Stimulated activated CD8-positive, alpha-beta memory T cell treated with anti-CD3 and anti-CD28 coated beads, Interleukin-15, amount 100 ng/mL, for 4 hours (primary cell): Measurements from ENCODE around the gene SLC12A7.
"Not testable (repeated sequence)": the region's sequence is repeated elsewhere in the genome, so short reads cannot be mapped to it uniquely, and the experiment has no call there.

Experiments used
- DNase-seq, 2 donors: peaks; one replicate each; pipeline ENCODE4 v3.0.0-alpha.2; 2020; ENCODE audit warnings: low read depth in 2 of 2

The SLC12A7 gene

DNA sequence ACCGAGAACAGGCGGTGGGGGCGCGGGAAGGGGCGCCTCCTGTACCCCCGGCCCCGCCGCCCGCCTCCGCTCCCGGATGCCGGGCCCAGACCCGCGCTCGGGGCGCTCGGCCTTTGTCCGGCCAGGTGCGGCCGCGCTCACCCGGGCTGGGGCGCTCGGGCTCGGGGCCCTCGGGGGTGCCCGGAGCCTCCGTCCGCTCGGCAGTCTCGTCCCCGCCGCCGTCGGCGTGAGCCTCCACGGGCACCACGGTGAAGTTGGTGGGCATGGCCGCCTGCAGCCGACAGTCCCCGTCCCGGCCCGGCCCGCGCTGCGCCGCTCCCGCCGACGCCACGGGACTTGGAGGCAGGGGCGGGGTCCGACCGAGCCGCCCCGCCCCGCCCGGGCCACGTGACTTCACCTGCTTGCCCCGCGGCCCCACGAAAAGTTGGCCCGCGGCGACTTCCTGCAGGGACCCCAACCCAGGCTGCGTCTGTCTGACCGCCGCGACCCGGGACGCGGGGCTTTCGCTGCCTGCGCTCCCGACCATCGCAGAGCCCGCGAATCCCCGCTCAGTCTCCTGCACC is at the start of gene SLC12A7:
Gene SLC12A7 (minus strand): TSS at position 337 of the 563 bp plus-strand sequence. CDS start 72 bp downstream, at position 265.
- DNase-seq, result peak in 1 of 2 donors; percentile 42

DNA sequence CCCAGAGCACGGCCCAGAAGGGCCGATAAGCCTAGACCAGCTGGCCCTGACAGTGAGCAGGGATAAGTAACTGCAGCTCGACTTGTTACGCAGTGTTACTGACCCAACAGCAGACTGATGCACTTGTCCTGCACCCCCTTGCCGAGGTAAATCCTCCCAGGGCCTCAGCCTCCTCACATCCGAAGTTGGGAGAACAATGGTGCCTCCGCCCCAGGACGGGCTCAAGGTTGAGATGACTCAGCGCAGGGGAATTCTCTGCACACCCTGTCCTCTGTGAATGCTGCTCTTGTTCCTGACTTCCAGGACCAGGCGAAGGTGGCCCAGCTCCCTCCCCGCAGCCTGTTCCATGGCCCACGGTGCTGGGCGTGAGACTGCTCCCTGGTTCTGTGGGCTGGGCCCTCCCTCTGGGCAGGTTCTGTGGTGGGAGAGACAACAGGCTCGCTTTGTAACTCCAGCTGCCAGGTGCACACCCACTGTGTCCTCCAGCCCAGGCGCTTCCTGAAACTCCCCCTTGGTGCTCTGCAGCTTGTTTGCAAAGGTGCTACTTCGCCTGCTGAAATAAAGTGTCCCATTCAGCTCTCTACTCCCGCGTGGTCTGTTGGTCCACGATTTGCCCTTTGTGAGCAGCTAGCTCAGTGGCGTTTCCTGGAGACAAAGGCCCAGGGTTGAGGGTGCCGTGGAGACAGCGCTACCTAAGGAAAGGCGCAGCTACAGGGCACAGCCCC is 49.4 kb upstream of the SLC12A7 start:
- no peak for DNase-seq

DNA sequence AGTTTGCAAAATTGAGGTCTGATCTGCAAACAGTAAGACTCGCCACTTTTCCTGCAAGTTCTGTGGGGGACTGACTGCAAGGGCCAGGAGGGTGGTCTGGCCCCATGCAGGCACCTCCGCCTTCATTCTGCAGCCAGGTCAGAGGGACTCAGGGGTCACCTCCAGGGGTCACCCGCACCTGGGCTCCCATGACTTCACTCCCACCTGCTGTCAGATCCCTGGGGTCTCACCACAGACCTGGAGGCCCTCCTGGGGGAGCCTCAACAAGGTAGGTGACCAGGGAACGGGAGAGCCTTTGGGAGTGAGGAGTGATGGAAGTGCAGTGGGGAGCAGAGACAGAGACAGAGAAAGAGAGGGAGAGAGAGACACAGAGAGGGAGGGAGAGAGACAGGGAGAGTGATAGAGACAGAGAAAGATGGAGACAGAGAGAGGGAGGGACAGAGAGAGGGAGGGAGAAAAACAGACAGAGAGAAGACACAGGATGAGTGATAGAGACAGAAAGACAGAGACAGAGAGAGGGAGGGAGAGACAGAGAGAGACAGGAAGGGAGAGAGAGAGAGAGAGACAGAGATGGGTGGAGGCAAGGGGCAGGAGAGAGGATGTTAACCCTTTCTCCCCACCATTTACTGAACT is 48.0 kb upstream of the SLC12A7 start:
- DNase-seq, result no peak

DNA sequence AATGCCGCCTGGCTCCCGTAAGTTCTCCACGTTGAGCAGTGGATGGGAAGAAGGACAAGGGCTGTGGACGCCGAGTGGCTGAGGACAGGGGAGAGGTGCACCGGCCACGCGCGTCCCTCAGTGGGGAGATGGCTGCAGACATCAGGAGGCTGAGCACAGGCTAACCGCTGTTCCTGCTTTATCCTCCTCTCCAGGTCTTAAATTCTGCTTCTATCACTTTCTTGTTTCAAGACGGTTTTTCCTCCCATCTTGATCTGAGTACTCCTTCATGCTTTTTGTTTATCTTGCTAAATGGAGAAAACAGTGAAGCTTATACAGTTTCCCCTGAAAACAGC is 47.4 kb upstream of the SLC12A7 start:
- DNase-seq, result no peak

DNA sequence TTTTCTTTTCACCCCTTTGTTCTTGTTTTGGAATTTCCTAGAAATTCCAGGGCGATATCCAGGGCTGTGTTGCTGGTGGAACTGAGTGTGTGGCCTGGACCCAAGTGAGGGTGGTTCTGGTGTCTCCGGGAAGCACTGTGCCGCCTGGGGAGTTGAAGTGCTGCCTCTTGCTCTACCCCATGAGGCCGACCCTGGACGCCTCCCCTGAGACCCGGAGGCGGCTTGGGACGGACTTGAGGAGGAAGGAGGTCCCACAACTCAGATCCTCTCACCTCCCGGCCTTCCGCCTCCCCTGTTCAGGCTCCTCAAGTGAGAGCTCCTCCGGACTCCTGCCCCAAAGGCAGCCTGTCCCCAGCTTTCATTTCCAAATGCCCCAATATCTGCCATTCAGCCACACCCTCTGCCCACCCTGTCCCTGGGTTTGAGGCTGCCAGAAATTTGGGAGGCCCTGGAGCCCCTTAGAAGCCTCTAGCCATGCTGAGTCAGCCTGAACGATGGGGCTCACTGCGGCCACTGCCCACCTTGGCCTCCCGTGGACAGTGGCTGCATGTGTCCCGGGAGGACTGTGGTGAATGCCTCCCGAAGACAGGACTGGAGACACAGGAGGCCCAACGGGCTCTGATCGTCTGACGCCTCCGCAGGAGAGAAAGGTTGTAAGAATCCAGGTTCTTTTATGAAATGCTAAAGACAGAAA is 46.9 kb upstream of the SLC12A7 start:
- DNase-seq, result no peak

DNA sequence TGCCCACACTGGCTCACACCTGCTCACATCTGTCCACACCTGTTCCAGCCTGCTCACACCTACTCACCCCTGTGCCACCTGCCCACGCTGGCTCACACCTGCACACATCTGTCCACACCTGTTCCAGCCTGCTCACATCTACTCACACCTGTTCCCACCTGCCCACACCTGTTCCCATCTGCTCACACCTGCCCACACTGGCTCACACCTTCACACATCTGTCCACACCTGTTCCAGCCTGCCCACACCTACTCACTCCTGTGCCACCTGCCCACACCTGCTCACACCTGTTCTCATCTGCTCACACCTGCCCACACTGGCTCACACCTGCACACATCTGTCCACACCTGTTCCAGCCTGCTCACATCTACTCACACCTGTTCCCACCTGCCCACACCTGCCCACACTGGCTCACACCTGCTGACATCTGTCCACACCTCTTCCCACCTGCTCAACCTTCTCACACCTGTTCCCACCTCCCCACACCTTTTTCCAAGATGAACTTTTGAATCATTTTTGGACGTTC is 45.7 kb upstream of the SLC12A7 start:
- DNase-seq, result not testable (repeated sequence)

DNA sequence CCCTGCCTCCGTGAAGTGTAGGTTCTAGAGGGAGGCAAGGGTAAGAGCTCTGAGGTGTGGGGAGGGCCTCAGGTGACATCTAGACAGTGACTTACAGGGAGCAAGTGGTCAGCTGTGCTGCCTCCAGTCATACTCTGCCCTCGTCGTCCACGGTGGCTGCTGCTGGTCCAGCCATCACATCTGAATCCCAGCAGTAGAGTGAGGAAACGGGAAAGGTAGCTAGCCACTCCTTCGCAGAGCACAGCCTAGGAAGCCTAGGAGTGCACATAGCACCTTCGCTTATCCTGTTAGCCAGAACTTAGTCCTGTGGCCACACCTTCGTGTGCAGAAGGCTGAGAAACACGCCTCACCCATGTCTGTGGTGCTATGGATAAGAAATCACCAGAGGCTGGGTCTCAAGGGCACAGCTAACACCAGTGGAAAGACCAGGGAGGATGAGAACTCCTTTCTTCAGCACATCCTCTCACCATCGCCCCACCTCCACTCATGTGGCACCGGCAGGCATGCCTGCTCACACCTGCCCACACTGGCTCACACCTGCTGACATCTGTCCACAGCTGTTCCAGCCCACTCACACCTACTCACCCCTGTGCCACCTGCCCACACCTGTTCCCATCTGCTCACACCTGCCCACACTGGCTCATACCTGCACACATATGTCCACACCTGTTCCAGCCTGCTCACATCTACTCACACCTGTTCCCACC is 45.0 kb upstream of the SLC12A7 start:
- DNase-seq, result no peak

DNA sequence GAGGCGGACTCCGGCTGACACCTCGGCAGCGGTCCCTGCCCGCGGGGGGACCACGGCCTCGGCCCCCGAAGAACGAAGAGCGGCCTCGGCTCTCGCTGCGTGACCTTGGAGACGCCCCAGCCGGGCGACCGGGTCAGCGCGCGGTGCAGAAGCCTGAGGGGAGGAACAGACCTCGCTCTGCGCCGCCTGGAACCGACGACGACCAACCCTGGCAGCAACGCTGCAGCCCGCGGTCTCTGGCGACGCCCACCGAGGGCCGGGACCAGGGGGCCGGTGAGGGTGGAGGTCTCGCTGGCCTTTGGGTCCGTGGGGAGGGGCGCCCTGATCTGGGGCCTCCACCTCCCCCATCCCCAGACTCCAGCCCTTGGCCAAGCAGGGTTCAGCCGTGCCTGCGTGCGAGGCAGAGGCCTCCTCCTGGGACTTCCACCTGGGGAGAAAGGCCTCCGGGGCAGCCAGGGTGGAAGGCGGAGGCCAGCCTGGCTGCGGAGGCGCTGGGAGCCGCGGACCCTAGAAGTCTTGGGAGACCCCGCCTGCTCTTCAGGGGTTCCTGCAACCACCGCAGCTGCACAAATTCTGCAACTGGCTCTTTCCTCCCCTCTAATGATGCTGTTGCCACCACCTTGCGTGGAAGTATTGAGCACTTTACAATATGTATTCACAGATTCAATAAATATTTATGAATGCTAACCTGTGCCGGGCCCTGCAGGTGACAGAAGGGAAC is 44.3 kb upstream of the SLC12A7 start:
- no peak for DNase-seq

DNA sequence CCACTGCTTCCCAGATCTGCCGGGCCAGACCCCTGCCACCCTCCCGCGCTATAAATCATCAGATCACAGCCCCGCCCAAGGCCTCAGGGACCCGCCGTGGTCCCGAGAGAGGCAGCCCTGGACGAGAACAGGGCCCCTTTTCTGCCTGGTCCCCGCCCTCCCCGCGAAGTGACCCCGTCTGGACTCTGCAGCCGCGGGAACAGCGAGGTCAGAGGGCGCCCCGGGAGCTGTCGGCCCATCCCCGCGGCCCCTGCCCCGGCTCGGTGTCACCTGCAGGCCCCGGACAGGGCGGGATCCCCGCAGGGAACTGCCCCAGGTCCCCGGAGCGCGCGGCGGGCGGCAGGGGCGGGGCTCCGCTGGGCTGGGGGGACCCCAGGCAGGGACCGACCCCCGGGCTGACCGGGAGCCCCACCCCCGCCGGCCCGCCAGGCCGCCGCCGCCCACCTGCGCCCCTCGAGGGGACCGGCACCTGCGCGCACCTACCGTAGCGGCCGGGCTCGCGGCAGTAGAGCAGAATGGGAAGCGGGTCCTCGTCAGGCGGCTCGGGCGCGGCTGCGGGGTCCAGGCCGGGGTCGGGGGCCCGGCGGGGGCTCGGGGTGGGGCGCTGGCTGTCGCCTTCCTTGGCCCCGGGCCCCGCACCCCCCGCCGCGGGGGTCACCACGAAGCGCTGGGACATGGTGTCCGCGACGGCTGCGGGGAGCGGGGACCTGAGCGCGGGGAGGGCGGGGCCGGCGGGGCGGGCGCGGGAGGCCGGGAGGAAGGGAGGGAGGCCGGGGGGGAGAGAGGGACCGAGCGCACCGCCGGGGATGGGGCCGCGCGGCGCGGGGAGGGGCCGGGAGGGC is 43.5 kb upstream of the SLC12A7 start:
- DNase-seq, result no peak

DNA sequence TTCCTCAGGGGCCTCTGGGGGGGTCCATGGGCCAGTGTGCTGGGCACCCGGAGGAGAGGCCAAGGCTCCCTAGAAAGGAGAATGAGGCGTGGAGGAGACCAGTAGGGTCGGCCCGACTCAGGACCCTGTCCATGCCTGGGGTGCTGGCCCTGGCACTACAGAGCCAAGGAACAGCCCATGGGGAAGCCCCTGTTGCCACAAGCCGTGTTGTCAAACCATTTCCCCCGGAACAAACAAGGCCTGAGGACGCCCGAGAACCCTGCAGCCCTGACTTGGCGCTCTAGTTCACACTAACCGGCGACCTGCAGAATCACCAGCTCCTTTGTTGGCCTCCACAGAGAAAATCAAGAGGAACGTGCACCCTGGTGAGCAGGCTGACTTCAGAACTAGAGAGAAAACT is 41.6 kb upstream of the SLC12A7 start:
- DNase-seq, result no peak

DNA sequence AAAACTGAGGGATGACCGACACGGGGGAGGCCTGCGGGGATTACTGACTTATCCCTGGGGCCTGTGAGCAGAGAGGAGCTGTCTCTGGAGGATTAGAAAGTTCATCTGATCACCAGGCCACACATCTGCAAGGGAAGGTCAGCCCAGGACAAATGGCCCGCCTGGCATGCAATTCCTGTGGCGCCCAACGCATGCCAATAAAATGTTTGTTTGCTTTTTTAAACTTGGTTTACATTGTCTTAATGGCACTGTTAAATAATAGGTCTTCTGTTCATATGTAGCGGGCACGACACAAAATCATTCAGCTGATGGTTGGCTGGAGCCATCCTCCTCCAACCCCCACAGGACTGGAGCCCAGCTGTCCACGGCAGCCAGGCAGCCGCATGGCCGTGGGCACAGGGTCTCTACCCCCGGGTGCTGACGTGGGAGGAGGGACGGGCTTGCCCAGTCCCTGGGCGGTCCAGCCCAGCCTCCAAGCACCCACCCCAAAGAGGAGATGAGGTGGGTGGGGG is 41.0 kb upstream of the SLC12A7 start:
- DNase-seq, result no peak

DNA sequence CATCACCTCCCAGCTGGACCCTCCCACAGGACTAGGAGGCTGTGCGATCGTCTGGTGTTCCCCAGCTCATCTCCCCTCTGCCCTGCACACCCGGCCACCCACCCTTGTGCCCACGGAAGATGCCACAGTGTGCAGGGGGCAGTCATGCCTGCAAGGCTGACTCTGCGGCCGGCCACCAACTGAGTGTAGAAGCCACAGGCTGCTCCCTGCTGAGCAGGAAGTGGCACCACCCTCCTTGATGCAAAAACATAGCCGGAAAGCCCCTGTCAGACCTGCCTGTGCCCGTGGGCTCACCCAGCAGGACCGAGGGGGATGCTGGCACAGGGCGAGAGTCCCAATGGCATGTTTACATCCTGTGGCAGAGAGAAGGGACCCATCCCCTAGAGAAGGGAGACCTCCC is 40.3 kb upstream of the SLC12A7 start:
- DNase-seq, result no peak

DNA sequence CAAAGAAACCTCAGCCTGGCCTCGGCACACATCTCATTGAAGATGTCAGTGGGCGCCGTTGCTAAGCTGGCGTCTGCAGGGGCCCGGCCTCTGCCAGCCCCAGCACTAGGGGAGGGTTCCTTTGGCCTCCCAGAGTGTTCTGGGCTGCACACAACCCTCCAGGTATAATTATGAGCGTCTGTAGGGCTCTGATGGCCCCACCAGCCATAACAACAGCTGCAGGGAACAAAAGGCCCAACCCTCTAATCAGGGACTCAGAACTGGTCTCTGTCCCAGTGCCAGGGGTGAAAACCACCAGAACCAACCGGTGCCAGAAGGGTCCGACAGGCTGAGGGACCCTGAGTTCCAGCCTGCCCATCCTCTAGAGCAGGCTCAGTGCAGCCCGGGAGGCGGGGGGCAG is 39.5 kb upstream of the SLC12A7 start:
- DNase-seq, result no peak

DNA sequence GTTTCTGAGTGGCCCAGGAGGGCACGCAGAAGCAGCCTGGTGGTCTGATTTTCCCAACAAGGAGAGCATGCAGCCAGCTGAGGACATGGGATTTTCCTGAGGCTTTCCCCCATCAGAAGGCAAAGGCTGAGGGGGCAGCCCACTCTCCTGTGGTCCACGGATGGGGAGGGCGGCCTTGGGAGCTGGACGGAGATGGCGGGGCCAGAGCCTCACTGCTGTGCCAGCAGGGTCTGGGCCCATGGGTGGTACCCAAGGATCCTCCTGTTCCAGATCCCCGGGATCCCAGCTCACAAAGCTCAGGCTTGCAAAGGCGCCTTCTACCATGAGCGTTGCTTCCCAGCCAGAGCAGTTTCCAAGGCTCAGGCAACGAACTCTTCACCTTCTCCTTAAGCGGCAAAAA is 39.0 kb upstream of the SLC12A7 start:
- DNase-seq, result no peak

DNA sequence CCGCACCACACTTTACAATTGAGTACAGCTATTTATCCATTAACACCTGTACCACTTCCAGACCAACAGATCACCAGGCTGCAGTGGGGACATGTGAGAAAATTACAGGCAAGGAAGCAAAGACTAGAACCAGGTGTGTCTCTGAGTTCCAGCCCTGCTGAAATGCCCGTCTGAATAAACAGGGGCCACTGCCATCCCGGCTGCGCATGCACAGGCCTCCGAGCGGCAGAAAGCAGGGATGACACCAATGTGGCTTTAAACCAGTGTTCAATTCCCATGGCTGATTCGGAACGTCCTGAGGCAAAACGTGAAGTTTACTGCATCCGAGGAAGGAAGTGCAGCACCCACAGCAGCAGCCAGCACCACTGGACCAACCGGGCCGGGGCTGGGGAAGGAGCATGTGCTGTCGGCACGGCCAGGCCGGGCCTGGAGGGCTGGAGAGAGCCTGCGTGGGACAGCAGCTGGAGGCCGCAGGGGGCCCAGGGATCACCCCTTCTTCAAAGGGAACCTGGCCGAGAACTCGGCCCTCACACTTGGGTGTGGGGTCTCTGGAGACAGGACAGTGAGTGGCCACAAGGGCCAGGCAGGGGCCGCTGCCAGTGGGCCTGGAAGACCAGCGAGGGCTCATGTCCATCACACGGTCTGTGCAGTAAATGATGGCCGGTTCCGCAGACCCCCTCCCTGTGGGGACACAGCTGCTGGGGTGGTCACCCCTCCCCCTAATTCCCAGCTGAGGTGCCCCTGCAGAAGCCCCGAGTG is 33.0 kb upstream of the SLC12A7 start:
- no peak for DNase-seq

DNA sequence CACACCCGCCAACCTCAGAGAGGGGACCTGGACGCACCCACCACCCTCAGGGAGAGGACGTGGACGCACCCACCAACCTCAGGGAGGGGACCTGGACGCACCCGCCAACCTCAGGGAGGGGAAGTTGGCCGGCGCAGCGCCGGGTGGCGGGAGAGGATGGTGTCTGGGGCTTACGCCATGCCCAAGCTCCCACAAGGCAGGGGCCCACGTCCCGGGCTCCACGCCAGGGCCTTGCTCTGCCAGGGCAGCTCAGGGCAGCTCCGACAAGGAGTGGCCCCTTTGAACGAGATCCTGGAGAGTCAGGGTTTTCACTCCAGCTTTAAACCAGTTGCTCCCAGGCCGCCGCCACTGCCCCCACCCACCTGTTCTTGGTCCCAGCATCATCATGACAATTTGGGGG is 32.2 kb upstream of the SLC12A7 start:
- no peak for DNase-seq

DNA sequence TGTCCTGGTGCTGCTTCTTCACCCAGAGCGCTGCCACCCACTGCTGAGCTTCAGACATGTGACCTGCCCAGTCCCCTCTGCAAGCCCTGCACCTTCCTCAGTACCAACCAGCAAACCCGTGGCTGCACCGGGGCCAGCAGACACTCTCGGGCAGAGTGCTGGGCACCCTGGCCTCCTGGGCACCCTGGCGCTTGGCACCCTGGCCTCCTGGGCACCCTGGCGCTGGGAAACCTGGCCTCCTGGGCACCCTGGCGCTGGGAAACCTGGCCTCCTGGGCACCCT is 31.7 kb upstream of the SLC12A7 start:
- no peak for DNase-seq

DNA sequence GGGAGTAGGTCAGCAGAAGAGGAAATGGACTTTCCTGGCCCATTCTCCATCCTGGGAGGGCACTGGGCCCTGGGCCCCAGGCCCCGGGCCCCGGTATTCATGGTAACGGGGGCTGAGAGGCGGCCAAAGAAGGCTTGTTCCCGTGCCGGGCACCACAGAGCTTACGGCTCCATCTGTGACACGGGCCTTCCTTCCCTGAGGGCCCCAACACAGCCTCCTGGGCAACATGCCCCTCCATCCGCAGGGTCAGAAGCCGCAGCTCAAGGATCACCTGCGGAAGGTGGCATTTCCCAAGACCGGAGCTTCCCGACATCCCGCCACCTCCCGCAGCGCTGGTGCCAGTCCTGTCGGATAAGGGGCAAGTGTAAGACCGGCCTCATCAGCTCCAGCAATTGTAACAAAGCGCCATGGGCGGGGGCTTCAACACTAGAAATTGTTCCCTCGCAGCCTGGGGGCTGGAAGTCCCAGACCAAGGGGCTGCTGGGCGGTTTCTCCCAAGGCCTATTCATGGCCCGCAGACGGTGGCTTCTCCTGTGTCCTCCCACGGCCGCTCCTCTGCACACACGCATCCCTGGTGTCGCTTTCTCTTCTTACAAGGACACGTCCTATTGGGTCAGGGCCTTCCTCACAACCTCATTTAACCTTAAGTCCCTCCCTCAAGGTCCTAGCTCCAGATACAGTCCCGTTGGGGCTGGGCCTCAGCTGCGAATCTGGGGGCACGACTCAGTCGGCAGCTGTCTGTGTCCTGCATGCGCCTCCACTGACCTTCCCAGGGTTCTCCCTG is 31.2 kb upstream of the SLC12A7 start:
- DNase-seq, result no peak

DNA sequence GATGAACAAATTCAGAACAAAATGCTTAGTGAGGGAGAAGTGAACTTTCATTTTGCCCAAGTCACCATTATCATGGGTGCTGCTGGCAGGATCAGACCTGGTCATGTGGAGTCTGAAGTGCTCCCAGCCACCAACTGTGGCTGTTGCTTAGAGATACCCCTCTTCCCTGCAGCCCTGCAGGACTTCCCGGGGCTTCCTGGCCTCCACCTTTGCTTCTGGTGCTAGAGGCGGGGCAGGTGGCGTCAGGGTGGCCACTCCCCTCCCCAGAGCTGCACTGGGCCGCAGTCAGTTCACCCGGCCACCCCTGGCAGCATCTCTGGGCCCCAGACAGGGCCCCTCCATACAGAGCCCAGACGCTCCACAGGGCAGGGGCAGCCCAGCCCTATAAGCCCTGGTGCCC is 30.0 kb upstream of the SLC12A7 start:
- no peak for DNase-seq
